Left colon (tissue), 2 donors: Measurements from ENCODE around the gene PLA1A. TPM values are rescaled to one million over a fixed set of nuclear protein-coding genes. Genes with fewer than 3 reads are reported as not detected.
"Not testable (repeated sequence)": the region's sequence is repeated elsewhere in the genome, so short reads cannot be mapped to it uniquely, and the experiment has no call there.

Source experiments
- ATAC-seq: fragments of 200-7000 bp; cut with Tn5 transposase; one replicate; pipeline ENCODE4 v1.9.1; 2020; ENCODE audit warnings: mild to moderate bottlenecking, moderate library complexity
- DNase-seq, 2 donors: peaks; one replicate each; pipeline ENCODE4 v3.0.0-alpha.2; 2020
- intact Hi-C, 2 donors: fragments of 100-400 bp; cut with DNase I in 1 of 2; cut with micrococcal nuclease in 1 of 2; formaldehyde crosslinking; loops; one replicate each; pipeline versions ENCODE4 v1.11.2 to v1.14.0; 2022; cut with DNase I, micrococcal nuclease
- total RNA-seq, 2 donors: library from RNA; stranded (reverse); fragmentation: NEBNext Ultra II Directional; extraction: Animal tissue kit (Norgen Biotek cat#: 25700); gene quantifications; one replicate each; pipeline ENCODE4 v1.2.1, GENCODE V29; 2021
- donor health status: DM: no; HTN: no; CAD: no.
- donor health status: DM: yes; HTN: yes; CAD: no.

The PLA1A gene
- total RNA-seq, 2 donors from 2014 or later: 1.3 to 1.9 TPM

DNA sequence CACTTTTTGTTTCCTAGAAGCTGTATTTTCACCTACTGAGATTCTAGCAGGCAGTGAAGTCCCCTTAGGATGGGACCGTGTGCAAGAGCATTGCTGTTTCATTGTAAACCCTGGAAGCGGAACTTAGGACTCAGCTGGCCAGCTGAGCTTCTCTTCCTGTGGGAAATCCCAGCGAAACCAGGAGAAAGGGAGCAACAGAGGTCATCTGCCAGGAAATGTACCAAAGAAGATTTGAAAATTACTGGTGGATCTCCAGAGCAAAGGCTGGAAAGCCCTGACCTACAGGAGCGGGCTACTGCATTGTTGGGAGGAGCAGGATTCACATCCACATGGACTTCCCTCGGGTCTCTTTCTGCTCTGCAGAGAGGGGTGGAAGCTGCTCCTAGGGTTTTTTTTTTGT is 26.0 kb upstream of the PLA1A start:
- ATAC-seq: no peak
- intact Hi-C loops: no loop called here
- no peak for DNase-seq

- intact Hi-C loops: no loop called here
- ATAC-seq (no peak), DNase-seq (no peak)
Observed at GRCh38 chr3:119575507-119575906, 22.2 kb upstream of the PLA1A start.

- DNase-seq (peak; percentile 85 to 86), ATAC-seq (peak; percentile 97)
- intact Hi-C loops: no loop called here
Observed at GRCh38 chr3:119579366-119580066, 18.2 kb upstream of the PLA1A start, which contains the start of gene ADPRH. Gene ADPRH, plus strand, starts transcription at chr3:119579492. Its CDS starts 2,678 bp downstream, at chr3:119582170.

DNA sequence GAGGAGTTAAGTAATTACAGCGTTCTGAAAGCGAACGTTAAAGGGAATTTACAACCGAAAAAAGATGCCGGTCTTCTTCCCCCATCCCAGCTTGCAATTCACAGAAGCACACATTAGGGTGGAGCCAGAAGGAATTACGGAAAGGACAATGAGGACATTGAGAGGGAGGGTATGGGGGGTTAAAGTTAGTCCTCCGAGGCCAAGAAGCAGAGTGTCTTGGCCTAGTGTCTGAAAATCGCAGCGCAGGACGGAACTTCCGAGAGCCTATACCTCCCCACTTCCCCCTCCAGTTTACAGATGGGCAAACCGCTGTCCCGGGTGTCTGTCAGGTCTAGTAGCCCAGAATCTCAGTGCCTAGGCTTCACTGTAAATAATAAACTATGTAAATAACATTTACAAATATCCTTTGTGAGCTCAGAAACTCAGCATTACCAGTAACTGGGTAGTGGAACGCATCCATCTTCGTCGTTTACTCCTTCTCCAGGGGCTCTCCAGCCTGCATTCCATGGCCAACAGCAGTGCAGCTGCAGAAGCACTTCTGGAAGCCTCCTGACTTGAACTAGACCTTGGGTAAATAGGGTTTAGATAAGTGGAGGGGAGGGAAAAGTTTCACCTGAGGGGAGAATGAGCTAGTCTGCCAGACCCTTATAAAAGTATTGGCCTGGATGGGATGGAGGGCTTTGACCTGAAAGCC is 17.5 kb upstream of the PLA1A start:
- intact Hi-C loops: no loop called here
- ATAC-seq (peak; percentile 28), DNase-seq (peak in 1 of 2 donors; percentile 46)

DNA sequence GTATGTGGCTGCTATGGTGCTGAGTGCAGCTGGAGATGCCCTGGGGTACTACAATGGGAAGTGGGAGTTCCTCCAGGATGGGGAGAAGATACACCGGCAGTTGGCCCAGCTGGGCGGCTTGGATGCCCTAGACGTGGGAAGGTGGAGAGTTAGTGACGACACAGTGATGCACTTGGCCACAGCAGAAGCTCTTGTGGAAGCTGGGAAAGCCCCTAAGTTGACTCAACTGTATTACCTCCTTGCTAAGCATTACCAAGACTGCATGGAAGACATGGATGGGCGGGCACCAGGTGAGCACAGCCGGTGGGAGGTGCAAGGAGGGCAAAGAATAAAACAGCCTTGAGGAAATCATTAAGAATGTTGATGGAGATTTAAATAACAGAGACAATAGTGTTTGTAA is 15.5 kb upstream of the PLA1A start:
- DNase-seq (no peak), ATAC-seq (no peak)
- intact Hi-C loops: no loop called here

DNA sequence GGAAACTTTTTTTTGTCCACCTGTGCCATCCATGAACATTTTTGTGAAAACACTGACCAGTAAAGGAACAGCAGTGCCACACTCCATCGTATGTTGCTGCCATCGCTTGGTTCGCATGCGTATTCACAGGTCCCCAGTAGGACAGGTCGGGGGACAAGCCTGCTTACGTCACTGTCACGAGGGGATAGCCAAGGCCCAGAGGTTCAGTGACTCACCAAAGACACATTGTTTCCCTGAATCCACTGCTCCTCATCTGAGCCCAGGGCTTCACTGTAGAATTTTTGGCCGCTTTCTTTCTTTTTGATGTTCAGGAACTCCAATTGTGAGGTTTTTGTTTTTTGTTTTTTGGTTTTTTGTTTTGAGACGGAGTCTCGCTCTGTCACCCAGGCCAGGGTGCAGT is 12.5 kb upstream of the PLA1A start:
- DNase-seq (no peak), ATAC-seq (no peak)
- intact Hi-C loops: no loop called here

- intact Hi-C loops: no loop called here
Observed at GRCh38 chr3:119585856-119586570, 11.7 kb upstream of the PLA1A start.

GRCh38 chr3:119586733-119587172 is 10.9 kb upstream of the PLA1A start:
- DNase-seq (no peak), ATAC-seq (no peak)
- intact Hi-C loops: no loop called here

More at GRCh38 chr3:119585856-119586570, 11.7 kb upstream of the PLA1A start:
- DNase-seq (no peak), ATAC-seq (no peak)

DNA sequence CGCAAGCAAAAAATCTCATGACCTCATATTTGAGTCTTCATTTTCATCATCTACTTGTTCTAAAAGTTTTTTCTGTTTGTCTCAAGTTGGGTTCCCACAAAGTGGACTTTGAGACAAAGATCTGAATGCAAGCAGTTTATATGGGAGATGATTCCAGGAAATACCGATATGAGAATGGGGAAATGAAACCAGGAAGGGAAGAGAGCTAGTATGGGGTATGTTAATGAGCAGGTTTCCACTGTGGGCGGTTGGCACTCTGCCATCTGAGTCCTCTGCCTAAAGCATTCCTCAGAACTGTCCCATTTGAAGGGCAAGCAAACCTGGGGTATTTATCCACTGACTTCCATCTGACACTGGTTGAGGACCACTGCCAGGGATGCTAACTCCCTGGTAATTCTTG is 9.6 kb upstream of the PLA1A start:
- ATAC-seq: peak; percentile 88
- DNase-seq: peak; percentile 58 to 73
- intact Hi-C loops: no loop called here

DNA sequence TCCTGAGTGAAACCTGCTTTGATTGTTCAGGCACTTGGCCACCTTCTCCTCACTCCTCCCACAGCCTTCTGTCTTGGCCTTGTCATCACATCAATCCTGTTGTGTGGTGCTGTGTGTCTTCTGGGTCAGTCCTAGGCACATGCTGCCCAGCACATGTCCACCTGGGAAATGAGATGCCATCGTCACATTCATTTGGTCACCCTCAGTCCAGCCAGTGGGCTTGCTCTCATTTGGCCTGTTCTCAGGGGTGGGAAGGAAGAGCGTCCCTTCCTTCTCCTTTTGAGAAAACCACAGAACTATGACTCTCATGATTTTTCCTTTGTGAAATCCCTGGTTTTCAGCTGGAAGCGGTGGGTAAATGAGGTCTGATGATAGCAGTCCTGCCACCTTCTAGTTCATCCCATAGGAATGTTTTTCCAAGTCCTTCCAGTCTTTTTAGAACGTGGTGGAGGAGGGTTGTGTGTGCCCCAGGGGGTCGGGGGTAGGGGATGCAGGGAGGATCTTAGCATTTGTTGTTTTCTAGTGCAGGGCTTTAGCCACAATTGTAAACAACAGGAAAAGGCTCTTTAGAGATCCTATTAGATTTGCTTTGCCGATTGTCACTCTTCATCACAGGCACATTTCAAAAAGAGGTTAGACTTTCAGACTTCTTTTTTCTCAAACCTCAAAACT is 8.4 kb upstream of the PLA1A start:
- no peak for DNase-seq
- no peak for ATAC-seq
- intact Hi-C loops: no loop called here

DNA sequence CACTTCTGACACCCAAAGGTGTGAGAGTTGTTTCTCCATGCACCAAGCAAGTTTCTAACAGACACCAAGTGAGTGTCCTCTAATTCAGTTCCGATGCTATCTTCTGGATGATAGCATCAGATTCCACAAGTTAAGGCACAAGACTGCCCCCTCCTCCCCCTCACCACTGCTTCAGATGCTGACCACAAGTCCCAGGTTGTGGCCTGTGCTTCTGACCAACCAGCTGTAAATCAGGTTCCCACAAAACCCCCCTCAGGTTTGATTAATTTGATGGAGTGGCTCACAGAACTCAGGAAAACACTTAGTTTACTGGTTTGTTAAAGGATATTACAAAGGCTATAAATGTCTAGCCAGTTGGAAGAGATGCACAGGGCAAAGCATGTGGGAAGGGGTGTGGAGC is 7.0 kb upstream of the PLA1A start:
- no peak for DNase-seq
- intact Hi-C loops: no loop called here
- ATAC-seq: no peak

DNA sequence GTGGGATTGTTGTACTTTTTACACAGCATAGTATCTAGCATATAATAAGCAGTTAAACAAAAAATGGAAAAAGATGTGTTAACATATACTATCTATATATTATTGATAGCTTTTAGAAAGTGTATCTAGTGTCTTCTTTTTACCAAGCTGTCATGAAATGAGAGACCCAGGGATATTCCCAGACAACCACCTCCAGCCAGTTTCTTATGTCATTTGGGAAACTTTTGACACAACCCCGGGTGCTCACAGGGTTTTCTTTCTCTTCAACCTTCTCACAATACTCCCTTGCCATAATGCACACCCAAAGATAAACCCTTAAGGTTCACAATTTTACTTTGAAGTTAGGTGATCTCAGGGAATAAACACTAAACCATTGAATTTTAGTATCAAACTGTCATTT is 4.8 kb upstream of the PLA1A start:
- DNase-seq (no peak), ATAC-seq (no peak)
- intact Hi-C loops: no loop called here

- intact Hi-C loops: no loop called here
- no peak for ATAC-seq
- DNase-seq: no peak
Observed at GRCh38 chr3:119594066-119594465, 3.6 kb upstream of the PLA1A start.

- not testable (repeated sequence) for ATAC-seq
Observed at GRCh38 chr3:119594929-119595328, 2.8 kb upstream of the PLA1A start.

DNA sequence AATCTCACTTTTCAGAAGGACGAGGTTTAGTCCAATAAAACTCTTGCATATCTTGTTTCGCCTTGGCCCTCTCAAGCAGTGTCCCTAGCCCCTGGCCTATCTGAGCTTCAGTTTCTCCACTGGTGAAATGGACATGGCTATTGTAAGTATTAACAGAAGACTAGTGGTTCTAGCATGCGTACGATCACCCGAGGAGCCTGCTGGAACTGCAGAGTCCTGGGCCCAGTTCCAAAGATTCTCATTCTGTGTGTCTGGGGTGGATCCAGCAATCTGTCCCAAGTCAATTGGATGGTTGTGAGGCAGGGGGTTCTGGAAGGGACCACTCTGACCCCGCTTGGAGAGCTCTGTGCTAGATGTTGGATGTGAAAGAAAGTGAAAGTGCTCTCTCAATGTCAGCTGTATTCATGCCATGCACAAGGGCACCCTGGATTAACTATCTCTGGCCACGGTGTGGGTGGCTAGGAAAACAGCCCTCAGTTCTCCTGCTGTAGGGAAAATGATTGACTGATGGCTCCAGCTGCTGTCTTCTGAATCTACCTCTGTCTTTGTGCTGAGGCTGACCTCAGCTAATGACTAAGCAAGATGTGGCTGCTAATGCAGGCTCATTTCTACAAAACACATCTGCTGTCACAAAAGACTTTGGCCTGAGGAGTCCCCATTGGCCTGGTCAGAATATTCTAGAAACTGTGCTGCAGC is 1.9 kb upstream of the PLA1A start:
- intact Hi-C loops: no loop called here
- DNase-seq (no peak), ATAC-seq (no peak)

More at GRCh38 chr3:119594929-119595328, 2.8 kb upstream of the PLA1A start:
- intact Hi-C loops, DNase-seq: not testable (repeated sequence)

DNA sequence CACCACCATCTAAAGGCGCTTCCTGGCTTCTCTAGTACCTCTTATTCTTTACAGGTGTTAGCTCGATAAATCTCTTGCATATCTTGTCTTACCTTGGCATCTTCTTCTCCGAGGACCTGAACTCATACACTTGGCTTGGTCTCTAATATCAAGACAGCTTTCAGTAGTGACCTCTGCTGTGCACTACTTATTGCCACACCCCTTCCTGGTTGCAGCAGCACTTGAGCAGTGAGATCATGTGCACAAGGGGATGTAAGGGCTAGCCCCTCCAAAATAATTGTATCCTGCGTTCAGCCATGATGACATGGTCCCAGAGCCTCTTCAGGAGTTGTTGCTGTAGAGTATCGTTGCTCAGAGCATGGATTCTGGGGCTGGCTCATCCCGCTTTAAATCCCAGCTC is 1.3 kb upstream of the PLA1A start:
- no peak for ATAC-seq
- intact Hi-C loops: no loop called here
- DNase-seq: no peak

DNA sequence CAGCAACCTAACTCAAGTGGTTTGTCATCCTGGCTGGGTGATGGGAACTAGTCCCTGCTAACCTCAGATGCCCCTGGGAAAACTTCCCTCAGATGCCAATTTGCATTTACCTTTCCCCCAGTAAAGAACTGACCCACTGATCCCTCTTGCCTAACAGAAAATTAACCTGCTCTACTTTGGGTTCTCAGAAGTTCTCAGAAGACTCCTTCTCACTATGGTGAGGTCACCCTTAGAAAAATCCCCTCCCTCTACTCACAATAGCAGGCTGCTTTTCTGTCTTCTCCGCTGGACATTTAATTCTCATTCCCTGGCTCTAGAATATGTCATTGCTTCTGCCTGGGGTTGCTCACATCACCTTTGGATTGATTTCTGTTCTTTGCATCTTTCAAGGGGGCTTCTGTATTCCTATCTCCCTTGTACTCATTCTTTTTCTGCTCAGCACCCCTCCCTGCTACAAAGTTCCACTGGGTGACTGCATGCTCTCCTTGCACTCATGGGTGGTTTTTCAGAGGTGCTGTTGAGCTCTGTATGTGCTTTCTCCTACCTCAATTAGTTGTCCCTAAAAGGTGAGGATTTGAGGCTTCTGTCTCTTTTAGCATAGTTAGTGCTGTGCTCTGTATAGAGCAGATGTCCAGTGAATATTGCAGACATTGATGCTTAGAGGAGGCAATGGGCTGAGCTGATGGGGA is 869 bp downstream of the PLA1A start:
- DNase-seq (no peak), ATAC-seq (no peak)
- intact Hi-C loops: no loop called here

DNA sequence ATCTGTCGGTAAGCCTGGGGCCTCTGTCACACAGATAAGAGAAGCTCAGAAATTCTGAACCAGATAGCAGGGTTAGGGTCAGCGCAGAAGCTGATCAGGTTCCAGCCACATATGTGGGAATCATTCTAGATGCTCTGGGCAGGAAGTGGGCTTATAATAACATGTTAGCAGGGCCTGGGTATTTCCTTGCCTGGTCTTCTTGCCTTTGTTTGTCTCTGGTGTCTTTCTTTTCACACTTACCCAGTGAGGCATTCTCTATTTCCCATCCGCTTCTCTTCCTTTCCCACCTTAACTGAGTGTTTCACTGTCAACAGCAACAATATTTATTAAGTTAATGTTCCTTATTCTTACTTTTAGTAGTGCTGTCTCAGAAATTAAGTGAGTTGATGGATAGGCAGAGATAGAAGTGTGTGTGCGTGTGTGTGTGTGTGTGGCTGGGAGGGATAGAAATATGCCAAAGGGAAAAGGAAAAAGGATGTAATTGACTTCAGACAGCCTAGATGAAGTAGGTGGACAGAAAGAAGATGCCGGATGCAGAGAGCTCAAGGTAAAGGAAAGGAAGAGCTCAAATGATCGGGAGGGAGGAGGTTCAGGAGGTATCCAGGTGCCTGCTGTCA is 2.0 kb downstream of the PLA1A start:
- DNase-seq (no peak), ATAC-seq (no peak)
- intact Hi-C loops: no loop called here
